HepG2 (cell line): ENCODE results near the gene SLC6A6. TPM values are rescaled to one million over a fixed set of nuclear protein-coding genes. Genes with fewer than 3 reads are reported as not detected.

Experiments
- ATAC-seq: fragments of 200-7000 bp; cut with Tn5 transposase; 3 replicates; pipeline ENCODE4 v1.9.1; 2020; ENCODE audit warnings: mild to moderate bottlenecking, moderate library complexity
- BruUV-seq: library from RNA; stranded (reverse); fragments of 400-500 nt; replicated peaks from 2 replicates; lab custom pipeline; 2021; lab: Mats Ljungman, UMichigan
- CTCF ChIA-PET: fragments of 300-600 bp; formaldehyde crosslinking; extraction: SDS; loops from one replicate; lab custom pipeline; 2021; ENCODE audit warnings: low total read pairs, inconsistent platforms, low intra/inter-chr PET ratio; lab: Yijun Ruan, JAX
- POLR2A ChIA-PET: fragments of 350-600 bp; sonication (Branson Sonifier 250); formaldehyde crosslinking; loops from one replicate; lab custom pipeline; 2020; ENCODE audit warnings: antibody characterized with exemption, inconsistent platforms; lab: Yijun Ruan, JAX
- DNase-seq: peaks from one replicate; pipeline ENCODE4 v3.0.0-alpha.2; 2015; ENCODE audit warnings: low spot score
- FAIRE-seq: peaks from 3 replicates; lab custom pipeline; 2011; peaks lifted over from hg19 to GRCh38; lab: Jason Lieb, UNC
- H2AFZ ChIP-seq: one replicate; pipeline ENCODE4 v1.6.1; 2011; ENCODE audit warnings: low read length, inconsistent platforms
- H3K27ac ChIP-seq: fragments of 300-600 bp; 3 replicates; pipeline ENCODE4 v1.8.0; 2011; ENCODE audit warnings: mixed run types, mild to moderate bottlenecking, mixed read lengths, low read length, inconsistent platforms; ENCODE audit not compliant: insufficient read depth; ENCODE audit errors: extremely low read length
- H3K27me3 ChIP-seq, 2 experiments: fragments of 200-600 bp in 1 of 2; 2 replicates in 1 of 2; 3 replicates in 1 of 2; pipeline versions ENCODE4 v1.6.0 to v1.8.0; 2011; ENCODE audit warnings: low read length in 2 of 2, mild to moderate bottlenecking in 2 of 2, moderate library complexity in 2 of 2, inconsistent platforms in 1 of 2; ENCODE audit not compliant: insufficient read depth in 2 of 2, control insufficient read depth in 1 of 2
- H3K36me3 ChIP-seq, 2 experiments: fragments of 200-600 bp in 1 of 2; replicated peaks in 1 of 2; 2 replicates in 1 of 2; 3 replicates in 1 of 2; pipeline versions ENCODE4 v1.5.1 to v1.8.0; 2011; ENCODE audit warnings: low read length in 2 of 2, inconsistent platforms in 1 of 2; ENCODE audit not compliant: insufficient read depth in 2 of 2, control insufficient read depth in 1 of 2
- H3K4me1 ChIP-seq: 2 replicates; pipeline ENCODE4 v1.5.1; 2012; ENCODE audit warnings: low read length, inconsistent platforms; ENCODE audit not compliant: insufficient read depth
- H3K4me2 ChIP-seq: 2 replicates; pipeline ENCODE4 v1.6.0; 2011; ENCODE audit warnings: low read depth, low read length, inconsistent platforms
- H3K4me3 ChIP-seq, 3 experiments: fragments of 200-600 bp in 1 of 3; sonication (generic), shearing (Covaris generic) in 1 of 3; replicated peaks in 1 of 3; 2 replicates each; pipeline ENCODE4 v1.5.1; 2011 to 2016; ENCODE audit warnings: low read length in 3 of 3, inconsistent platforms in 2 of 3, low read depth in 2 of 3, mild to moderate bottlenecking in 2 of 3, control low read depth in 1 of 3, mixed read lengths in 1 of 3; ENCODE audit not compliant: insufficient read depth in 1 of 3
- H3K79me2 ChIP-seq: one replicate; pipeline ENCODE4 v1.6.1; 2011; ENCODE audit warnings: low read length, inconsistent platforms; ENCODE audit not compliant: insufficient read depth
- H3K9ac ChIP-seq: 2 replicates; pipeline ENCODE4 v1.6.0; 2011; ENCODE audit warnings: mild to moderate bottlenecking, low read depth, low read length, inconsistent platforms; ENCODE audit not compliant: insufficient read depth
- H3K9me3 ChIP-seq: 2 replicates; pipeline ENCODE4 v1.5.1; 2012; ENCODE audit warnings: mild to moderate bottlenecking, low read length
- H4K20me1 ChIP-seq: 2 replicates; pipeline ENCODE4 v1.6.0; 2011; ENCODE audit warnings: inconsistent platforms, mild to moderate bottlenecking, low read length, moderate library complexity; ENCODE audit not compliant: insufficient read depth
- CEBPB ChIP-seq: IDR thresholded peaks from 2 replicates; pipeline ENCODE4 v1.6.1; 2011; ENCODE audit warnings: low read depth, low read length, improper control_type of control experiment, borderline replicate concordance
- NFE2 ChIP-seq: sonication (generic); formaldehyde crosslinking; IDR thresholded peaks from 2 replicates; pipeline ENCODE4 v1.4.0; 2020; ENCODE audit warnings: missing genetic modification reagents
- ZNF512B ChIP-seq: sonication (generic); formaldehyde crosslinking; IDR thresholded peaks from 2 replicates; pipeline ENCODE4 v1.5.1; 2020; ENCODE audit warnings: missing genetic modification reagents, mild to moderate bottlenecking, borderline replicate concordance
- ZNF790 ChIP-seq: sonication (generic); formaldehyde crosslinking; IDR thresholded peaks from 2 replicates; pipeline ENCODE4 v1.8.0; 2022; ENCODE audit warnings: missing genetic modification reagents, mild to moderate bottlenecking, borderline replicate concordance
- WGBS: methylation state at CpG from one replicate; pipeline ENCODE4 v1.1.6; 2017; ENCODE audit warnings: low lambda C conversion rate; 5-methylcytosine and 5-hydroxymethylcytosine counted together
- in situ Hi-C: cut with HindIII; loops from 2 replicates; pipeline ENCODE4 v1.10.0; 2017; ENCODE audit warnings: low pct_unique_long_range_greater_than_20kb; ENCODE audit not compliant: extremely low pct_ligation_motif_present
- intact Hi-C: fragments of 100-400 bp; cut with micrococcal nuclease; formaldehyde crosslinking; loops from one replicate; pipeline ENCODE4 v1.10.0; 2022; ENCODE audit not compliant: unreplicated experiment
- polyA plus RNA-seq, 8 experiments: library from polyadenylated mRNA; depleted of rRNA in 3 of 8; stranded (reverse) in 7 of 8; unstranded in 1 of 8; fragments of >200 nt; fragmentation: Illumina TruSeq in 4 of 8; extraction: Trizol in 4 of 8; gene quantifications; 2 replicates each; pipeline versions ENCODE4 v1.2.1 to v1.2.3, GENCODE V29; 2011 to 2016; ENCODE audit warnings: low read depth in 4 of 8, missing spikeins in 1 of 8, mixed read lengths in 1 of 8; ENCODE audit not compliant: insufficient read depth in 1 of 8
- total RNA-seq, 5 experiments: library from RNA; depleted of rRNA; stranded (reverse); fragments of >200 nt; fragmentation: Illumina TruSeq; extraction: Trizol; gene quantifications; 2 replicates each; pipeline ENCODE4 v1.2.3, GENCODE V29; 2016; ENCODE audit warnings: low read depth in 1 of 5

SLC6A6 gene
- total and polyA plus RNA-seq, 2 of the 13 experiments (the other 11 are each of a cell fraction or from before 2014, with no cell fraction given): 14.1 to 20.7 TPM

GRCh38 chr3:14414846-14415464 lies 12.5 kb downstream of the SLC6A6 start:
- no peak for ATAC-seq
- Histone ChIP-seq H3K4me3 (no peak overlapping the region), H3K79me2 (peaks cover 4% of the 10 kb centered on the region), H3K4me1 (peaks cover 32% of the 10 kb centered on the region), H4K20me1 (no peaks in the 10 kb centered on the region), H3K9me3 (no peaks in the 10 kb centered on the region), H3K9ac (no peak overlapping the region), H3K4me2 (no peak overlapping the region), H3K27me3 (no peaks in the 10 kb centered on the region), H3K36me3 (peaks cover 6 to 30% of the 10 kb centered on the region in 2 experiments; a peak in 4 of 5 replicates), H2AFZ (no peak overlapping the region), H3K27ac (no peak overlapping the region)
- intact Hi-C loops (no loop called here), in situ Hi-C loops (no loop called here)
- 100% methylated on average over 3 of the region's 5 CpGs for WGBS
- ChIA-PET POLR2A (interaction anchor here (1.2 kb wide), 1 partner anchor 9 kb away, joined by 3 read pairs; no protein-coding TSS in a partner anchor), CTCF (no interaction called here)
- DNase-seq: no peak
- TF ChIP-seq ZNF790 (CRISPR knock-in tag): no peak
- no peak for TF ChIP-seq CEBPB
- no peak for TF ChIP-seq ZNF512B (CRISPR knock-in tag)
- no TSS peak for BruUV-seq
- FAIRE-seq: no peak

GRCh38 chr3:14415501-14415900 lies 13.1 kb downstream of the SLC6A6 start:
- WGBS: 91% methylated on average over 5 of the region's 5 CpGs
- H3K4me1 ChIP-seq: peaks cover 37% of the 10 kb centered on the region
- no peaks in the 10 kb centered on the region for H4K20me1 ChIP-seq
- in situ Hi-C loops: no loop called here
- intact Hi-C loops: no loop called here
- ATAC-seq (no peak), FAIRE-seq (no peak), DNase-seq (no peak)
- no peaks in the 10 kb centered on the region for H3K9me3 ChIP-seq
- H3K4me2 ChIP-seq: no peak overlapping the region
- ChIA-PET CTCF (no interaction called here), POLR2A (interaction anchor here (0.7 to 1.2 kb wide), 3 partner anchors 10 to 16 kb away, joined by 3 to 5 read pairs (median 4); partner anchors contain the start of gene SLC6A6)
- BruUV-seq: no TSS peak
- no peak overlapping the region for H2AFZ ChIP-seq
- no peaks in the 10 kb centered on the region for H3K27me3 ChIP-seq
- no peak overlapping the region for H3K9ac ChIP-seq
- H3K4me3 ChIP-seq: no peak overlapping the region
- H3K36me3 ChIP-seq: peaks cover 6 to 25% of the 10 kb centered on the region in 2 experiments; a peak in 4 of 5 replicates
- H3K27ac ChIP-seq: no peak overlapping the region
- no peak for TF ChIP-seq NFE2 (CRISPR knock-in tag)
- H3K79me2 ChIP-seq: peaks cover 4% of the 10 kb centered on the region
